ENCODE data around the gene UNC45A. TPM values are rescaled to one million over a fixed set of nuclear protein-coding genes. Genes with fewer than 3 reads are reported as not detected.
A peak's percentile ranks its signal among the peaks of the same experiment; 100 is the strongest.

UNC45A gene
- total and polyA plus RNA-seq, 2 experiments from 2014 or later, result 55.2 to 55.3 TPM

DNA sequence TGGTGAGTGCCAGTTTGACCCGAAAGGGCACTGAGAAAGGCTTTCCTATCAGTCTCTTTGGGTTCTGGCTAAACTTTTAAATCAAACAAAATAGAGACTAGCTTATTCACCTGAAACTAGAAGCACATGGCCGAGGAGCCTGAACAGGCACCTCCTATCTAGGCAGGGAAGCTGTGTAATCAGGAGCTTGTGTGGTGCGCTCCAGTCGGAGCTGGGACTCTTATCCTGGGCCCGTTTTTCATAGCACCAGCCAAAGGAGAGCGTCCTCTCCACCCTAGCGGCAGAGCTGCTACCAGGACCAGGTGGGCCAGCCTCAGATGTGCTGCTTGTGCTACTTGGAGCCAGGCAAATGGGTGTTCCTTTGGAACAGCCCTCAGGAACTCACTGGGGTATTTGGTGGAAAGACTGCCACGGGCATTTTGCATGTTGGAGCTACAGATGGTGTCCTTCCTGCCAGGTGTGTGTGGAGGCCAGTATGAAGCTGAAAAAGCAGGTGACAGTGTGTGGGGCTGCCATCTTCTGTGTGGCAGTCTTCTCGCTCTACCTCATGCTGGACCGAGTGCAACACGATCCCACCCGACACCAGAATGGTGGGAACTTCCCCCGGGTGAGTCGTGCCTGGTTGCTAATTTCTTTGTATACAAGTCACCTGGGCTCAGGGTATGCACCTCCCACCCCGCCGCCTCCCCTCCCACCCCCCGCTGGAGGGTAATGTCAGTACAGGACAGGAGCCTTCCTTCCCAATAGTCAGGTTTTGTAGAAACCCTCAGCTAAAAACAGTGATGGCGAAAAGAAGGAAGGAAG lies 31.1 kb upstream of the UNC45A start:
- peak; percentile 54 for DNase-seq (ENCODE audit: low spot score)
- peak overlapping the region; percentile 75 for H3K27ac ChIP-seq

DNA sequence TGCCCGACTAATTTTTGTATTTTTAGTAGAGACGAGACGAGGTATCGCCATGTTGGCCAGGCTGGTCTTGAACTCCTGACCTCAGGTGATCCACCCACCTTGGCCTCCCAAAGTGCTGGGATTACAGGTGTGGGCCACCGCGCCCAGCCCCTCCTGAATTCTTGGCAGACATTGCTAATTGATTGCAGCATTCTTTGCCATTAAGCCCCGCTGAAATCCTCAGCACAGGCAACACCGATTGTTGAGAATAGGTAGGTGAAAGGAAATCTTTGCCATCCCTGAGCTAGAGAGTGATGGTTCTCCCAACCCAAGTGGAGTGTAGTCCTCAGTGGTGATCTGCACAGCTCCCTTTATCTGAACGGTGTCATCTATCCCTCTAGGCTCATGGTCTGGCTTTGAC lies 30.3 kb upstream of the UNC45A start:
- WGBS (ENCODE audit: low lambda C conversion rate, missing lambda C conversion rate), result over 99% methylated on average over 9 of the region's 9 CpGs
- no peak for DNase-seq (ENCODE audit: low spot score)
- H3K36me3 ChIP-seq (replicated peaks; ENCODE audit: insufficient read depth, low read depth), result no peaks in the 10 kb centered on the region
- peaks cover 3% of the 10 kb centered on the region for H3K79me2 ChIP-seq
- no peaks in the 10 kb centered on the region for H3K9me3 ChIP-seq (ENCODE audit: low read depth)
- H3K4me2 ChIP-seq, result no peak overlapping the region
- H2AFZ ChIP-seq, result no peak overlapping the region
- H4K20me1 ChIP-seq (ENCODE audit: insufficient read depth, poor library complexity, severe bottlenecking), result no peaks in the 10 kb centered on the region
- no peak overlapping the region for H3K4me3 ChIP-seq
- H3K4me1 ChIP-seq (ENCODE audit: insufficient read depth), result peaks cover 13% of the 10 kb centered on the region
- H3K27ac ChIP-seq, result no peak overlapping the region
- H3K9me2 ChIP-seq (replicated peaks; ENCODE audit: insufficient read depth), result no peaks in the 10 kb centered on the region
- TF ChIP-seq EZH2 (IDR thresholded peaks at IDR 0.05; ENCODE audit: borderline replicate concordance), result no peak
- TF ChIP-seq EZH2phosphoT487 (IDR thresholded peaks at IDR 0.05; ENCODE audit: low read depth, severe bottlenecking, unreplicated experiment), result no peak
- TF ChIP-seq, protein P1, sequence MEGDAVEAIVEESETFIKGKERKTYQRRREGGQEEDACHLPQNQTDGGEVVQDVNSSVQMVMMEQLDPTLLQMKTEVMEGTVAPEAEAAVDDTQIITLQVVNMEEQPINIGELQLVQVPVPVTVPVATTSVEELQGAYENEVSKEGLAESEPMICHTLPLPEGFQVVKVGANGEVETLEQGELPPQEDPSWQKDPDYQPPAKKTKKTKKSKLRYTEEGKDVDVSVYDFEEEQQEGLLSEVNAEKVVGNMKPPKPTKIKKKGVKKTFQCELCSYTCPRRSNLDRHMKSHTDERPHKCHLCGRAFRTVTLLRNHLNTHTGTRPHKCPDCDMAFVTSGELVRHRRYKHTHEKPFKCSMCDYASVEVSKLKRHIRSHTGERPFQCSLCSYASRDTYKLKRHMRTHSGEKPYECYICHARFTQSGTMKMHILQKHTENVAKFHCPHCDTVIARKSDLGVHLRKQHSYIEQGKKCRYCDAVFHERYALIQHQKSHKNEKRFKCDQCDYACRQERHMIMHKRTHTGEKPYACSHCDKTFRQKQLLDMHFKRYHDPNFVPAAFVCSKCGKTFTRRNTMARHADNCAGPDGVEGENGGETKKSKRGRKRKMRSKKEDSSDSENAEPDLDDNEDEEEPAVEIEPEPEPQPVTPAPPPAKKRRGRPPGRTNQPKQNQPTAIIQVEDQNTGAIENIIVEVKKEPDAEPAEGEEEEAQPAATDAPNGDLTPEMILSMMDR (IDR thresholded peaks at IDR 0.05; ENCODE audit: poor library complexity), result no peak
- no peaks in the 10 kb centered on the region for H3K27me3 ChIP-seq

More for the DNA sequence above, 31.1 kb upstream of the UNC45A start:
- Histone ChIP-seq H3K9me2 (replicated peaks; ENCODE audit: insufficient read depth) (no peaks in the 10 kb centered on the region), H3K4me1 (ENCODE audit: insufficient read depth) (peaks cover 13% of the 10 kb centered on the region), H3K4me3 (peak overlapping the region; percentile 51), H3K4me2 (peak overlapping the region; percentile 93), H2AFZ (peak overlapping the region; percentile 89), H3K36me3 (replicated peaks; ENCODE audit: insufficient read depth, low read depth) (no peaks in the 10 kb centered on the region), H3K79me2 (peaks cover 3% of the 10 kb centered on the region), H3K9me3 (ENCODE audit: low read depth) (no peaks in the 10 kb centered on the region), H4K20me1 (ENCODE audit: insufficient read depth, poor library complexity, severe bottlenecking) (no peaks in the 10 kb centered on the region), H3K27me3 (no peaks in the 10 kb centered on the region)
- TF ChIP-seq EZH2phosphoT487 (IDR thresholded peaks at IDR 0.05; ENCODE audit: low read depth, severe bottlenecking, unreplicated experiment) (no peak), EZH2 (IDR thresholded peaks at IDR 0.05; ENCODE audit: borderline replicate concordance) (no peak)
- TF ChIP-seq, protein P1 (IDR thresholded peaks at IDR 0.05; ENCODE audit: poor library complexity), result no peak
- 37% methylated on average over 18 of the region's 18 CpGs for WGBS (ENCODE audit: low lambda C conversion rate, missing lambda C conversion rate)

DNA sequence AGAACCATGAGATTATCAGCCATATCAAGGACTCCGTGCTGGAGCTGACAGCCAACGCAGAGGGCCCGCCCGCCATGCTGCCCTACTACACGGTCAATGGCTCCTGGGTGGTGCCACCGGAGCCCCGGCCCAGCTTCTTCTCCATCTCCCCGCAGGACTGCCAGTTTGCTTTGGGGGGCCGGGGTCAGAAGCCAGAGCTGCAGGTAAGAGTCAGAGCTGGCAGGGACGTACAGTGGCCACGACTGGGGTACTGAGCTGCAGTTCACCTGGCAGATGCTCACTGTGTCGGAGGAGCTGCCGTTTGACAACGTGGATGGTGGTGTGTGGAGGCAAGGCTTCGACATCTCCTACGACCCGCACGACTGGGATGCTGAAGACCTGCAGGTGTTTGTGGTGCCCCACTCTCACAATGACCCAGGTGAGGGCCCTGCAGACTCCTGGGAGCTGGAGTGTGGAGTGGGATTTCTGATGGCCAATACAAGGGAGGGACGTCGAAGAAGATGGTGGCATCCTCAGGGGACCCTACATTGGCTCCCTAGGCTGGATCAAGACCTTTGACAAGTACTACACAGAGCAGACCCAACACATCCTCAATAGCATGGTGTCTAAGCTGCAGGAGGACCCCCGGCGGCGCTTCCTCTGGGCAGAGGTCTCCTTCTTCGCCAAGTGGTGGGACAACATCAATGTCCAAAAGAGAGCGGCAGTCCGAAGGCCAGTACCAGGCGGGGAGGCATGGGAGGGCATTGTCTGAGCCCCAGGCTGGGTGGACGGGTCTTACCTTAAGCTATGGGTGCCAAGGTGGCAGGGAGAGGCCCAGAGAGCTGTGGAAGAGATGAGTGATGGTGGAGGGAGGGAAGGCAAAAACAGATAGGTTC lies 29.5 kb upstream of the UNC45A start:
- no peak for TF ChIP-seq EZH2 (IDR thresholded peaks at IDR 0.05; ENCODE audit: borderline replicate concordance)
- TF ChIP-seq, protein P1 (IDR thresholded peaks at IDR 0.05; ENCODE audit: poor library complexity), result no peak
- TF ChIP-seq EZH2phosphoT487 (IDR thresholded peaks at IDR 0.05; ENCODE audit: low read depth, severe bottlenecking, unreplicated experiment), result no peak
- Histone ChIP-seq H3K4me3 (no peak overlapping the region), H3K4me2 (no peak overlapping the region), H3K79me2 (peaks cover 3% of the 10 kb centered on the region), H4K20me1 (ENCODE audit: insufficient read depth, poor library complexity, severe bottlenecking) (no peaks in the 10 kb centered on the region), H3K4me1 (ENCODE audit: insufficient read depth) (peaks cover 13% of the 10 kb centered on the region), H2AFZ (no peak overlapping the region), H3K27ac (no peak overlapping the region), H3K27me3 (no peaks in the 10 kb centered on the region), H3K9me3 (ENCODE audit: low read depth) (no peaks in the 10 kb centered on the region), H3K36me3 (replicated peaks; ENCODE audit: insufficient read depth, low read depth) (no peaks in the 10 kb centered on the region), H3K9me2 (replicated peaks; ENCODE audit: insufficient read depth) (no peaks in the 10 kb centered on the region)
- WGBS (ENCODE audit: low lambda C conversion rate, missing lambda C conversion rate), result 98% methylated on average over 28 of the region's 28 CpGs
- DNase-seq (ENCODE audit: low spot score), result no peak
